Neural progenitor cell (in vitro differentiated cells): ENCODE results near the gene ARSB.

Experiments used
- CTCF ChIP-seq: fragments of 200-600 bp; sonication (generic); IDR thresholded peaks from 2 replicates; pipeline ENCODE4 v1.5.1; 2017; ENCODE audit warnings: antibody characterized with exemption, mild to moderate bottlenecking
- EZH2phosphoT487 ChIP-seq: fragments of 200-600 bp; sonication (generic); IDR thresholded peaks from 2 replicates; pipeline ENCODE4 v1.6.1; 2017; ENCODE audit warnings: antibody characterized with exemption

GRCh38 chr5:79008362-79008761, 23.3 kb upstream of the ARSB start:
- TF ChIP-seq EZH2phosphoT487 (no peak), CTCF (no peak)
